ENCODE results near the gene KCNQ2. TPM values are rescaled to one million over a fixed set of nuclear protein-coding genes. Genes with fewer than 3 reads are reported as not detected.

The KCNQ2 gene
- total RNA-seq, 2 donors from 2014 or later, result 0.46 to 35.6 TPM

GRCh38 chr20:63401384-63402110 is 70.9 kb downstream of the KCNQ2 start:
- Histone ChIP-seq H3K27ac (no peak overlapping the region), H3K4me3 (no peak overlapping the region), H3K4me1 (replicated peaks) (no peaks in the 10 kb centered on the region), H3K36me3 (no peaks in the 10 kb centered on the region), H3K27me3 (replicated peaks; ENCODE audit: insufficient read depth) (no peaks in the 10 kb centered on the region), H3K9me3 (no peaks in the 10 kb centered on the region)
- no peak for DNase-seq (ENCODE audit: low spot score)
- 70% methylated on average over 29 of the region's 29 CpGs for WGBS
- intact Hi-C loops (cut with DNase I), result no loop called here
- TF ChIP-seq POLR2AphosphoS5 (IDR thresholded peaks at IDR 0.05) (no peak), POLR2A (IDR thresholded peaks at IDR 0.05) (no peak), CTCF (IDR thresholded peaks at IDR 0.05) (no peak)

DNA sequence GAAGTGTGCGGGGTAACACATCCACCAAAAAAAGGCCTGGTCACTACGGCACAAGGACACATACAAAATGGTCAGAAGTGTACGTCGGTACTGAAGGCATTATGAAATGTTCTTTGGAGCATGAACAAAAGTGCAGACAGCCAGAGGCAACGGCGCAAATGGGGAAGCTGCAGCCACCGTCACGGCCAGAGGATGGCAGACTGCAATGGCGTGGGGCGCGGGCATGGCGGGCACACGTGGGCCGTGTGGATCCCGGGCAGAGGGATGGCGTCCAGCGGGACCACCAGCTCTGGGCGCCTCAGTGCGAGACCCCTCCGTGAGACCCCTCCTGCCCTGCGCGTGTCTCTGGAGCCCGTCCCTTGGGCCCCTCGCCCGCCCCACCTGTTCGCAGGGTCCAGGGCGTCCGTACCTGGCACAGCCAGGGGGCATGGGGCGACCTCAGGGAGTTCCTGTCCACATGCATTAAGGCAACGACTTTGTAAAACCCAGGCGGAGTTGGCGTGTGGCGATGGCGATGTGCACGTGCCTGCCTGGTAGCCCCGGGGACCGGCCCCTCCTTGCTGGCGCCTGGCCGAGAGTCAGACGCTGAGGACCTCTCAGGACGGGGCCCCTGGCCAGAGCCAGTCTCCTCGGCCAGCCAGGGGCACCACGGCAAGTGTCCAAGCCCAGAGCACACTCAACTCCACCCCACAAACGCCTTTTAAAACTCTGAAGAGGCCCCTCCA is 71.8 kb downstream of the KCNQ2 start:
- DNase-seq (ENCODE audit: low spot score), result no peak
- Histone ChIP-seq H3K4me3 (no peak overlapping the region), H3K36me3 (no peaks in the 10 kb centered on the region), H3K27me3 (replicated peaks; ENCODE audit: insufficient read depth) (peaks cover 1% of the 10 kb centered on the region), H3K4me1 (replicated peaks) (no peaks in the 10 kb centered on the region), H3K9me3 (no peaks in the 10 kb centered on the region), H3K27ac (no peak overlapping the region)
- intact Hi-C loops (cut with DNase I), result no loop called here
- 78% methylated on average over 27 of the region's 44 CpGs for WGBS
- no peak for TF ChIP-seq POLR2A (IDR thresholded peaks at IDR 0.05)
- TF ChIP-seq POLR2AphosphoS5 (IDR thresholded peaks at IDR 0.05), result no peak
- TF ChIP-seq CTCF (IDR thresholded peaks at IDR 0.05), result no peak

- Histone ChIP-seq H3K9me3 (no peaks in the 10 kb centered on the region), H3K27ac (no peak overlapping the region), H3K4me3 (no peak overlapping the region), H3K36me3 (no peaks in the 10 kb centered on the region), H3K4me1 (replicated peaks) (no peaks in the 10 kb centered on the region), H3K27me3 (replicated peaks; ENCODE audit: insufficient read depth) (peaks cover 3% of the 10 kb centered on the region)
- DNase-seq (ENCODE audit: low spot score), result no peak
- intact Hi-C loops (cut with DNase I), result no loop called here
- WGBS, result 90% methylated on average over 41 of the region's 41 CpGs
- TF ChIP-seq POLR2AphosphoS5 (IDR thresholded peaks at IDR 0.05) (no peak), POLR2A (IDR thresholded peaks at IDR 0.05) (no peak), CTCF (IDR thresholded peaks at IDR 0.05) (no peak)
Measured at GRCh38 chr20:63399596-63400375, 72.7 kb downstream of the KCNQ2 start.

GRCh38 chr20:63398744-63399514 is 73.5 kb downstream of the KCNQ2 start:
- Histone ChIP-seq H3K9me3 (no peaks in the 10 kb centered on the region), H3K27me3 (replicated peaks; ENCODE audit: insufficient read depth) (peaks cover 3% of the 10 kb centered on the region), H3K36me3 (no peaks in the 10 kb centered on the region), H3K4me1 (replicated peaks) (no peaks in the 10 kb centered on the region), H3K4me3 (no peak overlapping the region), H3K27ac (no peak overlapping the region)
- WGBS, result 91% methylated on average over 16 of the region's 27 CpGs
- DNase-seq (ENCODE audit: low spot score), result no peak
- no peak for TF ChIP-seq CTCF (IDR thresholded peaks at IDR 0.05)
- intact Hi-C loops (cut with DNase I), result no loop called here

Measured in prostate gland (tissue), 2 donors.